GM19372 (cell line): ENCODE data around the gene TBC1D2B.

Source experiments
- ATAC-seq: cut with Tn5 transposase; IDR thresholded peaks from one replicate; pipeline ENCODE4 v1.9.1; 2021; ENCODE audit warnings: mild to moderate bottlenecking, low read depth, moderate library complexity; ENCODE audit not compliant: unreplicated experiment

Gene TBC1D2B

GRCh38 chr15:78077053-78077870 is at the start of gene TBC1D2B:
Gene TBC1D2B (minus strand): TSS chr15:78077711. CDS start chr15:78077652, 59 bp downstream.
- peak; percentile 89 for ATAC-seq

GRCh38 chr15:78125267-78125666 is 47.8 kb upstream of the TBC1D2B start:
- no peak for ATAC-seq

- ATAC-seq, result no peak
These were observed 43.0 kb upstream of the TBC1D2B start for GRCh38 chr15:78120523-78120922.

GRCh38 chr15:78112551-78112950 is 35.0 kb upstream of the TBC1D2B start:
- no peak for ATAC-seq

GRCh38 chr15:78111788-78112187 is 34.3 kb upstream of the TBC1D2B start:
- ATAC-seq, result no peak

- ATAC-seq, result no peak
These were observed 33.5 kb upstream of the TBC1D2B start for GRCh38 chr15:78110916-78111475.

GRCh38 chr15:78110096-78110495 is 32.6 kb upstream of the TBC1D2B start:
- ATAC-seq, result no peak

- no peak for ATAC-seq
These were observed 31.6 kb upstream of the TBC1D2B start for GRCh38 chr15:78109156-78109555.

- ATAC-seq, result peak; percentile 45
These were observed 31.0 kb upstream of the TBC1D2B start for GRCh38 chr15:78108300-78109084.

GRCh38 chr15:78107471-78107870 is 30.0 kb upstream of the TBC1D2B start:
- no peak for ATAC-seq

- no peak for ATAC-seq
These were observed 28.1 kb upstream of the TBC1D2B start for GRCh38 chr15:78105476-78106241.

GRCh38 chr15:78104566-78105475 is 27.3 kb upstream of the TBC1D2B start:
- ATAC-seq, result no peak

GRCh38 chr15:78104119-78104479 is 26.6 kb upstream of the TBC1D2B start:
- ATAC-seq, result no peak

GRCh38 chr15:78103406-78104118 is 26.1 kb upstream of the TBC1D2B start:
- no peak for ATAC-seq

GRCh38 chr15:78102741-78103140 is 25.2 kb upstream of the TBC1D2B start:
- ATAC-seq, result no peak

- no peak for ATAC-seq
These were observed 24.7 kb upstream of the TBC1D2B start for GRCh38 chr15:78102211-78102610.

- ATAC-seq, result no peak
These were observed 24.1 kb upstream of the TBC1D2B start for GRCh38 chr15:78101423-78102105.

- ATAC-seq, result no peak
These were observed 23.4 kb upstream of the TBC1D2B start for GRCh38 chr15:78100886-78101285.
